ENCODE data around the gene ABAT.

The ABAT gene

GRCh38 chr16:8674413-8675022 lies at the start of gene ABAT:
Gene ABAT (plus strand): TSS chr16:8674617. CDS start chr16:8735740, 61,123 bp downstream.
- DNase-seq = peak; percentile 68

DNA sequence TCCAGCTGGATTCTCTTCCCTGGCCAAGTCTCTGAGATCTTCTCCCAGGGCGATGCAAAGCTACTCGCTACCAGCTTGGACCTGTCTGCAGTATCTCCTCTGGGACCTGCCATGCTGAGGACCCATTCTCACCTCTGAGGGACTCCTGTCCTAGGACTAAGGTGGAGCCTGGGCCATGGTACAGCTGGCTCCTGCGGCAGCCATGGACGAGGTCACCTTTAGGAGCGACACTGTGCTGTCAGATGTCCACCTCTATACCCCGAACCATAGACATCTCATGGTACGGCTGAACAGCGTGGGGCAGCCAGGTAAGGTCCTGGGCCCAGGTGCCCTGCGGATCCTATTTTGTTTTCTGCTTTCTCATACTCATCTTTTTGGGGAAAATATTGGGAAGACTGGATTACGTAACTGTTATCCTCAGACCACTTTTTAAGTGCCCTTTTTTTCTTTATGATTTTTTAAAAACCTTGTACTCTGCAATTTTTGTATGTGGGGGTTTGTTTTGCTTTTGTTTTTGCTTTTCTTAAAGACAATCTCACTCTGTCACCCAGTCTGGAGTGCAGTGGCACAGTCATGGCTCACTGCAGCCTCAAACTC lies 48.8 kb upstream of the ABAT start:
- DNase-seq = no peak

- no peak for DNase-seq
Observed at GRCh38 chr16:8626946-8627345, 47.5 kb upstream of the ABAT start.

DNA sequence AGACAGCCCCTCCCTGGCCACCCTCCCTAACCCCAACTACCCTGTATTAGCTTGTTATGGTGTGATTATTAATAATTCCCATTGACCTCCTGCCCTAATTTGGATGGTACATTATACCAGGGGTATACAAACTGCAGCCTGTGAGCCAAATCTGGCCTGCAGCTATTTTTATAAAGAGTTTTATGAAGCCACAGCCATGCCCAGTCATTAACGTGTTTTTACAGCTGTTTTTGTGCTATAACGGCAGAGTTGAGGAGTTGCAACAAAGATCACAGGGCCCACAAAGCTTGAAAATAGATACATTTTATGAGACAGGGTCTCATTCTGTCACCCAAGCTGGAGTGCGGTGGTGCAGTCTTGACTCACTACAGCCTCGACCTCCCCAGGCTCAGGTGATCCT lies 47.0 kb upstream of the ABAT start:
- no peak for DNase-seq

DNA sequence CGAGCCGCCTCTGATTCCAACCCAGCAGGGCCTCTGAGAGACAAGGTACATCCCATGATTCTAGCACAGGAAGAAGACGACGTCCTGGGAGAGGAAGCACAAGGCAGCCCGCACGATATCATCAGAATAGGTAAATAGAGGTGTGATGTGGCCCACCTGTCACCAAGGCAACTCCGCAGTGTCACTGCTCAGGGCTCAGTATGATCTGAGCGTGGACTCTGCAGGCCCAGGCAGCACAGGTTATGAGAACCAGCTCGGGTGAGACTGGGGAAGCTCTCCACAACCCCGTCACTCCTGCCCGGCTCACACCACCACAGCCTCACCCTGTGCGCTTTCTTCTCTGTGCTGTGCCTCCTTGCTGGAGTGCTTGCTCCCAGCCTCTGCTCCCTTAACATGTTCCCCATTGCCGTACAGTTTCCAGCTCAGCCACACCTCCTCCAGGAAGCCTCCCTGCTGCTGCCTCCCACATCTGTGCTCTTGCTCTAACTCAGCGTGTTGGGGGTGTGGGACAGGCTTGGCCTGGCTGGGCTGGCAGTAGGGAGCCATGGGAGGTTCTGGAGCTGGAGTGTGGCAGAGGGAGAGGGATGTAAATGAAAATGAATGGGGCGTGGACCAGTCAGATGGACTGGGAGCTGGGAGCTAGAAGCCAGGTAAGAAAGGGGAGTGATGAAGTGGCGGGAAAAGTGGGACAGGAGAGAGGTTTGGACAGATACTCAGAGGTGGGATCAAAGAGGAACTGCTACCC lies 45.3 kb upstream of the ABAT start:
- DNase-seq = no peak

- no peak for DNase-seq
Observed at GRCh38 chr16:8630255-8630953, 44.0 kb upstream of the ABAT start.

- no peak for DNase-seq
Observed at GRCh38 chr16:8631373-8631772, 43.0 kb upstream of the ABAT start.

- DNase-seq = no peak
Observed at GRCh38 chr16:8631818-8632465, 42.5 kb upstream of the ABAT start.

GRCh38 chr16:8632675-8633182 lies 41.7 kb upstream of the ABAT start:
- no peak for DNase-seq

- DNase-seq = no peak
Observed at GRCh38 chr16:8634991-8635736, 39.3 kb upstream of the ABAT start.

GRCh38 chr16:8639694-8640093 lies 34.7 kb upstream of the ABAT start:
- DNase-seq = no peak

DNA sequence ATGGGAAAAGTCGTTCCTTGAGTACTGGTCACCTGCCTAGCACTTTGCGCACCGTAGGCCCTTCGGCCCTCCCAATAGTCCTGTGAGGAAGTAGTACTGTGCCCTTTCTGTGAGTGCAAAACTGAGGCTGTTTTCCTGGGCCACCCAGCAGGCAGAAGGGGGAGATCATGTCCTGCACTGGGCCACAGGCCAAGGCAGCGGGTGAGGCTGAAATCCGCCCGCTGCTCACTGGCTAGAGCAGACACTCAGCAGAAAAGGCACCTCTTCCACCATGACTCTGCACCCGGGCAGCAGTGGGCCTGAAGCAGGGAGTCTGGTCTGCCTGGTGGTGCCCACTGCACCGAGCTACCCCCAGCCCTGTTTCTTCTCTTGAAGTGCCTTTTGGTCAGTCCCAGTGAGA lies 32.7 kb upstream of the ABAT start:
- DNase-seq = no peak

- DNase-seq = no peak
Observed at GRCh38 chr16:8642146-8642545, 32.3 kb upstream of the ABAT start.

GRCh38 chr16:8644211-8645140 lies 29.9 kb upstream of the ABAT start:
- DNase-seq = no peak

DNA sequence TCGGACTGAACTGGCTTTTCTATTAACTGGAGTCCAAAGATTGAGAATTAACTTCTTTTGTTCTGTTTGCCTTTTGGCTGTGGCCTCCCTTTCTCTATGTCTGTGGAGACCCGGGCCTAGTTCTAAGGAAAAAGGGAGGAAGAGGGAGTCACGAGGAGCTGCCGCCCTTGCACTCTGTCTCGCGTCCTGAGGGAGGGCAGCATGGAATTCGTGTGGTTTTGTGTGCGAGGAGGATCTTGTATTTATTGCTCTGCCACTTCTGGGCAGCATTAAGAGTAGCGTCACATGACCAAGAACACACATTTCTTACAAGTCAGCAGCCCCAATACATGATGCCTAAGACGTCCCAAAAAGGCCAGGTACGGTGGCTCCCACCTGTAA lies 29.3 kb upstream of the ABAT start:
- no peak for DNase-seq

DNA sequence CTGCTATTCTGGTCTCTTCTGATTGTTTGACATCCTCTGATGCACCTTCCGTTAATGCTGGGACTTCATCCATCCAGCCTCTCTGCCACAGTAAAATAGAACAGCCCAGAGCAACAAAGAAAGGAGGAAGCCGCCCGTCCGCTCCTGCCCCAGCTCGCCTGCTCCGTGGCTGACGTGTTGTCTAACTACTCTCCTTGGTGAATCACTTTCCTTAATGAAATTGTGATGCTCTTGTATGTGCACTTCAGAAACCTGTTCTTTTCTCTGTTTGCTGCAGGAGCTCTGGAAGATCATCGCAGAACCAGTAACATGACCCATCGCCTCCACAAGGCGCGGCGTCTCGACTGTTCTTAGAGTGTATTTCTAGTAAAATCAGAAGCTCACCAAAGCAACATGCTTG lies 28.6 kb upstream of the ABAT start:
- DNase-seq = no peak

DNA sequence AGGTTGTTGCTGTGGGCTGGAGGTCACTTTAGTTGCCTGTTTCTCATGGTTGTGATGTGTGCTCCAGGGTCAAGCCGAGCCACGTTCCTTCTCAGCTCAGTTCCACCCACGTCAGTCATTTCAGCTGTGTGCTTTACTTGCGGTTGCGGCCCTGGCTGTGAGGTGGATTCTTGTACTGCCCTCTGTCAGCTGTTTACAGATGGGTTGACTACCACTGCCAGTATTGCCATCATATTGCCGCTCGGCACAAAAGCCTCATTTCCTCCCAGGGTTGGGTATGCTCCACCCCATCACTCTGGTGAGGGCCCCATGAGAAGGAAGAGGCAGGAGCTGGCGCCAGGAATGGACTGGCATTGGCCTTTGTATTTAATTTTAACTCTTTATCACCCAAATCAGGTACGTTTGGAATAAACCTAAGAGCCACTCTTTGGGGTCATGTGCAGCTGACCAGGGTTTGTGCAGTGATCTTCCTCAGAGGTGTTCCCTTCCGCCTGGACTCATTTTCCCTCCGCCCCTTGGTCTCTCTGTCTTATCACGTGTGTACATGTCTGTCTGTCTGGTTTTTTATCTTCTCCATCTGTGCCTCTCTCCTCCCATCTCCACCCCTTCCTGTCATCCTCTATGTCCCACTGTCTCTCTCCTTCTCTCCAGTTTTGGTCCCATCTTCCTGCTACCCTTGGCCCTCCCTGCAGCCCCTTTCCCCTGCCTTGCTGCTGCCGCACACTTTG lies 27.9 kb upstream of the ABAT start:
- no peak for DNase-seq

DNA sequence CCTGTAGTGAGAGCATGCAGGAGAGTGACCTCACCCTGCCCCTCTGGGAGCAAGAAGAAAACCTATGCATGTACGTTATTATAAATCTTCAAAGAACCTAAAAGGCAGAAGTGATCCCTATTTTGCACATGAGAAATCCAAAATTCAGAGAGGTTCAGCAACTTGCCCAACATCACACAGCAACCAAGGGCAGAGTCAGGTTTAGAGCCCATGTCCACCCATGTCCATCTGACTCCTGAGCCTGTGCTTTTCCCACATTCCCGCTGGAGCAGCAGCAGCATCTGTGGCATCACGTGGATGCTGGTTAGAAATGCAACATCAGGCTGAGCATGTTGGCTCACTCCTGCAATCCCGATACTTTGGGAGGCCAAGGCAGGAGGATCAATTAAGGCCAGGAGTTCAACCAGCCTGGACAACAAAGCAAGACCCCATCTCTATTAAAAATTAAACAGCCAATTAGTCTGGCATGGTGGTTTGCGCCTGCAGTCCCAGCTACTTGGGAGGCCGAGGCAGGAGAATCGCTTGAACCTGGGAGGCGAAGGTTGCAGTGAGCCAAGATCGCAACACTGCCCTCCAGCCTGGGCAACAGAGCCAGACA lies 26.6 kb upstream of the ABAT start:
- DNase-seq = no peak

- no peak for DNase-seq
Observed at GRCh38 chr16:8648877-8649276, 25.5 kb upstream of the ABAT start.

Data from NCI-H510A treated with DMSO at 0.1 percent for 48 hours (cell line).